Hindlimb muscle (tissue), 1 donor: ENCODE measurements around the gene SLC11A1. TPM values are rescaled to one million over a fixed set of nuclear protein-coding genes. Genes with fewer than 3 reads are reported as not detected.
A peak's percentile ranks its signal among the peaks of the same experiment; 100 is the strongest.

ENCODE experiments used
- DNase-seq: peaks from one replicate; pipeline ENCODE4 v3.0.0-alpha.2; 2013
- polyA plus RNA-seq: library from polyadenylated mRNA; unstranded; fragments of 120-200 nt; gene quantifications from one replicate; pipeline ENCODE4 v1.2.1, GENCODE V29; 2013; ENCODE audit not compliant: insufficient read length

Gene SLC11A1
- polyA plus RNA-seq, 1 donor = 1.7 TPM

DNA sequence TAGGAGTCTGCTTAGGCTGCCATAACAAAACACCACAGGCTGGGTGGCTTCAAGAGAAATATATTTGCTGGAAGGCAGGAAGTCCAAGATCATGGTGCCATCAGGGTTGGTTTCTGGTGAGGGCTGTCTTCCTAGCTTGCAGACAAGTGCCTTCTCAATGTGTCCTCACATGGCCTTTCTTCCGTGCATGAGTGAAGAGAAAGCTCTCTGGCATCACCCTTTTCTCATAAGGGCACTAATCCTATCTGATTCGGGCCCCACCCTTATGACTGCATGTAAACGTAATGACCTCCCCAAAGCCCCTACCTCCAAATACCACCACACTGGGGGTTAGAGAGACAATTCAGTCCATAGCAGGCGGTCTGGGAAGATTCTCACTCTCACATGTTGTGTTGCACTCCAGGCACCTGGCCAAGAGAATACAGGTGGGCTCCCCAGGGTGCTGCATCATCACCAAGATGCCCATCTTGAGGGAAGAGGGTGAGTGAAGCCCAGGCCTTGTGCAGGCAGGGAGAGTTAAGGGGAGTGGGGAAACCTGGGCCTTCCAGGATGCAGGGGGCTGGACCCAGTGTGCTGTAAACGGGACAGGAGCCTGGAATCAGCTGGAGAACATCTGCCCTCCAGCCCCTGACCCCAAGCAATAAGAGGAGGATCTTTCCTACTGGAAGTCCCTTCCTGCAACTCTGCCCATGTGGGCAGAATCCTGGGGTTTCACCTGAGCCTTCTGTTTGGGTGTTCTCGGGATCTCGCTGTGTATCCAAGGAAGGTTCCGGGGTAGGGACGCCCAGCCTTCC is 15.3 kb upstream of the SLC11A1 start:
- no peak for DNase-seq

DNA sequence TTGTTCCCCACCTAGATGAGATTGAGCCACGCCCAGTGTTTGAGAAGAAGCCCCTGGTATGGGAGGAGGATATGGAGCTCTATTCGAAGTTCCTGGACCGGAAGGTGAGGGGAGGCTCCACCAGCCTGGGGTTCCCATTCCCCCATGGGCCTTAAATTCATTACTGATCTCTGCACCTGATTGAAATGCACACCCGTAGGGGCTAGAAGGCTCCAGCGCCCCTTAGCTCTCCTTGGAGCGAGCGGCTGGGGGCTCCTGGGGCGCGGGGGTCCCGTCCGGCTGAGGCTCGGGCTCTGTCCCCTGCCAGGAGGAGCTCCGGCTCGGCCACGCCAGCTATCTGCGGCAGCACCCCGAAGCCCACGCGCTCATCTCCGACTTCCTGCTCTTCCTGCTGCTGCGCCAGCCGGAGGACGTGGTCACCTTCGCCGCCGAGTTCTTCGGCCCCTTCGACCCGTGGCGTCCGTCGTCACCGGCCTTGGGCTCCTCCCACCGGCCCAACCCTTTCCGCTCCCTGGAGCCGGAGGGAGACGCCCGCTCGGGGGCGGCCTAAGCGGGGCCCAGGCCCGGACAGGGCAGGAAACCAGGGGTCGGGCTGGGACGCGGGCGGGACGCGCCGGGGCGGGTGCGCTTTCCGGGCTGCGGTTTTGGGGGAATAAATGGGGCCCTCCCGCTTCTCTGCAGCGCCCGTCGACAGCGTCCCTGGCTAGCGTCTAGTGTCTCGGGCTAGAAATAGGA is 14.5 kb upstream of the SLC11A1 start:
- DNase-seq = peak; percentile 89

DNA sequence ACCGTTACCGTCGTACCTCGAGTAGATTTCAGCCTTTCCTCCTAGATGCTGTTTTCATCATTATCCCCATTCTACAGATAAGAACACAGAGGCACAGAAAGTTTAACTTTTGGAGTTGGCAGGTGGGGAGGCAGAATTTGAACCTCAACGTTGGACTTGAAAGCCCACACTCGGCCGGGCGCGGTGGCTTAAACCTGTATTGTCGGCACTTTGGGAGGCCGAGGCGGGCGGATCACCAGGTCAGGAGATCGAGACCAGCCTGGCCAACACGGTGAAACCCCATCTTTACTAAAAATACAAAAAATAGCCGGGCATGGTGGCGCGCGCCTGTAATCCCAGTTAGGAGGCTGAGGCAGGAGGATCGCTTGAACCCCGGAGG is 13.9 kb upstream of the SLC11A1 start:
- no peak for DNase-seq

DNA sequence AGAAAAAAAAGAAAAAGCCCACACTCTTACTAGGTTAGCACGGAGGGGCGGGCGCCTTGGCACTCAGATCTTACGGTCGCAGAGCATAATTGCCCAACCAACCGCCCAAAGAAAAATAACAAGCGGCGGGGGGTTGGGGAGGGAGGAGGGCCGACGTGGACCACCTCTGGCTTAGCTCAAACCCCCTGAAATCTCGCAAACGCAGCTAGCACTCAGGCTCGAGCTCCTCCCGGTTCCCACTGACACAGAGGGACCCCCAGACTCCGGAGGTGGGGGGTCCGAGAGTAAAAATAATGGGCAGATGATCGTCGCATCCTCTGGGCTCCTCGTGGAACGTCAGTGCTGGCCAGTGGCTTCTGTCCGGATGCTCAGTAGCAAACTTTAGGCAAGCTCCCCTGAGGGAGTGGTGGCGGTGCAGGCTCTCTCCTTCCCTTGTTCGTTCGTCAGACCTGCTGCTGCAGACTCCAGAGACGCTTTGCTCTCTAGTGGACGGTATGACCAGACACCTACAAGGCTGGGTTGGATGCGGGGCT is 13.4 kb upstream of the SLC11A1 start:
- DNase-seq = no peak

DNA sequence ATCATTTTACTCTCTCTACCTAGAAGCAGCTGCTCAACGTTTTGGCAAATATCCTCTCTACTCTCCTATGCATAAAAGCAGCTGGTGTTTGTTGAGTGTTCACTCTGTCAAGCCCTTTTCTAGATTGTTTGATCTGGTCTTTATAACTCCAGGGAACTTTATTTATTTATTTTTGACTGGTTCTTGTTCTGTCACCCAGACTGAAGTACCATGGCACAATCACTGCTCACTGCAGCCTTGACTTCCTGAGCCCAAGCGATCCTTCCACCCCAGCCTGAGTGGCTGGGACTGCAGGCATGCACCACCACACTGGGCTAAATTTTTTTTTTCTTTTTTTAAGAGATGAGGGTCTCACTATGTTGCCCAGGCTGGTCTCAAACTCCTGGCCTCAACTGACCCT is 12.7 kb upstream of the SLC11A1 start:
- no peak for DNase-seq

DNA sequence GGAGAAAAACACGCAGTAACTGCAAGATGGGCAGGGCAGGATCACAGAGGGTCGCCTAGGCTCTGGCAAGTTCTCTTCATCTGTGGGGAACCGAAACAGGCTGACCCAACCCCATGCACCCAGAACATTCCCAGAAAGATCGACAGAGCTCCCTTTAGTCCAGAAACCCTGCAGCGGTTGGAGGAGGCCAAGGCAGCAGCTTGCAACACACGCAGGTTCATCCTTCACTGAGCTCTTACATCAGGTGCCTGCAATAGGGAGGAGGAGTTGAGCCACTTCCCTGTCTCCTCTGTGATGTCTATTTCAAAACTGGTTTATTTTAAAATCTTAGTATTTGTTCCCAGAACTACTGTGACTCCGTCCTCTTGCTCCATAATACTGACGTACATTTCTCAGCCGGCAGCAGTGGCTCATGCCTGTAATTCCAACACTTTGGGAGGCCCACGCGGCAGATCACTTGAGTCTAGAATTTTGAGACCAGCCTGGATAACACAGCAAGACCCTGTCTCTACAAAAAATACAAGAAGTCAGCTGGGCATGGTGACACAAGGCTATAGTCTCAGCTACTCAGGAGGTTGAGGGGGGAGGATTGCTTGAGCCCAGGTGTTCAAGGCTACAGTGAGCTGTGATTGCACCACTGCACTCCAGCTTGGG is 11.5 kb upstream of the SLC11A1 start:
- no peak for DNase-seq

DNA sequence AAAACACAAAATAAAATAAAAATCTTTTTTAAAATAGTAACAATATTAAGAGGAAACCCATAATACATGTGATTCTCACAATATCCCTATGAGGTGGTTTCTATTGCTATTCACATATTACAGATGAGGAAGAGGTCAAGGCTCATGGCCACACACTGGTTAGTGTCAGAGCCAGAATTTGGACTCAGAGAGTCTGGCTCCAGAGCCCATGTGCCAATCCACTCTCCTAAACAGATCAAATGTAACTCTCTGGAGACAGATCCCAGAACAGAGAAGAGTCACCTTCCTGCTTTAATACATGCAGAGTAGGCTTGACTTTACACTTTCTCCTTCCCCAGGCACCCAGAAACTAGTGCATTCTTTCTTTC is 10.1 kb upstream of the SLC11A1 start:
- DNase-seq = no peak

DNA sequence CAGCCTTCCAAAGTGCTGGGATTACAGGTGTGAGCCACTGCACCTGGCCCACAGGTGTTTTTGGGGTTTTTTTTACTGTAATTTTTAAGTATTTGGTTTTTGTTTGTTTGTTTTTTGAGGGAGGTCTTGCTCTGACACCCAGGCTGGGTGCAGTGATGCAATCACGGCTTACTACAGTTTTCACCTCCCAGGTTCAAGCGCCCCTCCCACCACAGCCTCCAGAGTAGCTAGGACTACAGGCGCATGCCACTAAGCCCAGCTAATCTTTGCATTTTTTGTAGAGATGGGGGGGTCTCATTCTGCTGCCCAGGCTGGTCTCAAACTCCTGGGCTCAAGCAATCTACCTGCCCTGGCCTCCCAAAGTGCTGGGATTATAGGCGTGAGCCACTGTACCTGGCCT is 7.3 kb upstream of the SLC11A1 start:
- no peak for DNase-seq

DNA sequence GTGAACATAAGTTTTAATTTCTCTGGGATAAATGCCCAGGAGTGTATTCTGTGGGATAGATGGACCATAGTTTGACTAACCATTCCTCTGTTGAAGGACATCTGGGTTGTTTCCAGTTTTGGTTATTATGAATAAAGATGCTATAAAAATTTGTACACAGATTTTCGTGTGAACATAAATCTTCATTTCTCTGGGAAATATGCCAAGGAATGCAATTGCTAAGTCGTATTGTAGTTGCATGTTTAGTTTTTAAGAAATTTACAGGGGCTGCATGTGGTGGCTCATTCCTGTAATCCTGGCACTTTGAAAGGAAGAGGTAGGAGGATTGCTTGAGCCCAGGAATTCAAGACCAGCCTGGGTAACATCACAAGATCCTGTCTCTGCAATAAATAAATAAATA is 6.9 kb upstream of the SLC11A1 start:
- DNase-seq = no peak

DNA sequence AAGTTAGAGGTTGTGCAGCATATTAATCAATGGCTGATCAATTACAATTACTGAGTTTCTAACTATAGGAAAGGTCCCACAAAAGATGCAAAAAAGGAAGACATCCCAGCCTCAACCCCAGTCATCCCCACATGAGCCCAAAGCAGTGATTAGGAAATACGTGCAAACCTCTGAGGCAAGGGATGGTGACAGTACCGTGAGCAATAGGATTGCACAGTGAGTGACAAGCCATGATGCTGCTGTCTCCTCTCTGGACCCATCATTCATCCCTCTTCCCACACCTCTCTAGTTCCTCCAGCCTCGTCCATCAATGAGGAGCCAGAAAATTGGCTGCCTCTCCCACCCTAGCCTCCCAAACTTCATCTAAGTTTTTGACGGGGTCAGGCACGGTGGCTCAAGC is 4.0 kb upstream of the SLC11A1 start:
- no peak for DNase-seq

DNA sequence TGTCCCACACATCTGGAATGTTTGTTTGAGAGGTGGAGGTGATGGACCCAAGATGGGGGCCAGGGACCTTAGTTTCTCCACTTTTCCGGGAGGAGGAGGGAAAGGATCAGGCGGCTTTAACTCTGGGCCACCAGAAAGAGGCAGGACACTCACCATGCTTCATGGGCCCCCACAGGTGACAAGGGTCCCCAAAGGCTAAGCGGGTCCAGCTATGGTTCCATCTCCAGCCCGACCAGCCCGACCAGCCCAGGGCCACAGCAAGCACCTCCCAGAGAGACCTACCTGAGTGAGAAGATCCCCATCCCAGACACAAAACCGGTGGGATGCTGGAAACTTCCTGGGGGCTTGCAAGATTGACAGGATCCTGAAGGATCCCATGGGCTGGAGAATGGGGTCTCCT is 712 bp downstream of the SLC11A1 start:
- no peak for DNase-seq

DNA sequence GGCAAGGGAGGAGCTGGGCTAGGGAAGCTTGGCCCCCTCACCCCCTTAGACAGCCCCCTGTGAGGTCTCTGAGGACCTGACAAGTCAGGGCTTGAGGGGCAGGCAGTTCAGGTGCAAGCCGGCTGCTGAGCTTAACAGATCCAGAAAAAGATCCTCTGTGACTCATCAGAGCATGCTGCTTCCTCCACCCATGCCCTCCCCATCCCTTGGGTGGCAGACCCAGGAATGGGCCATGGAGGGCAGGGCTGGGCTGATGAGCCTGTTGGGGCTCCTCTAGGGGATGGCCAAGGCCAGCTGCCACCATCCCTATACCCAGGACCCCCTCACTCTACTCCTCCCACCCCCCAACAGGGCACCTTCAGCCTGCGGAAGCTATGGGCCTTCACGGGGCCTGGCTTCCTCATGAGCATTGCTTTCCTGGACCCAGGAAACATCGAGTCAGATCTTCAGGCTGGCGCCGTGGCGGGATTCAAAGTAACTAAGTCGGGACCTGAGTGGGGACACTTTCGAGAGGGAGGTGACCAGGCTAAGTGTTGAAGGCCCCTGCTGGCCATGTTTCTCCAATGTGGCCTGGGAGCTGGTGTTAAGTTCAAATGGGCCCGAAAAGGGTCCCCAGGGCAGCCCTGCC is 1.9 kb downstream of the SLC11A1 start:
- no peak for DNase-seq

DNA sequence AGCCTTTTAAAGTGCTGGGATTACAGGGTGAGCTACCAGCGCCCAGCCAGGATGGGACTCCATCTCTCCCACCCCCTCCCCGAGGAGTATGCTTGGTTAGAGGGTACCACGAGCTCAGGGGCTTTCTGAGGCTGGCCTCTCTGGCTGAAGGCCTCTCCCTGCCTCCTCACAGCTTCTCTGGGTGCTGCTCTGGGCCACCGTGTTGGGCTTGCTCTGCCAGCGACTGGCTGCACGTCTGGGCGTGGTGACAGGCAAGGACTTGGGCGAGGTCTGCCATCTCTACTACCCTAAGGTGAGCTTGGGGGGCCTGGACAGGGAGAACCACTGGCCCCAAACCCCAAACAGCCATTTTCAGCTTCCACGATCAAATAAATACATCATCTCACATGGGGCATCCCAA is 2.9 kb downstream of the SLC11A1 start:
- DNase-seq = no peak

DNA sequence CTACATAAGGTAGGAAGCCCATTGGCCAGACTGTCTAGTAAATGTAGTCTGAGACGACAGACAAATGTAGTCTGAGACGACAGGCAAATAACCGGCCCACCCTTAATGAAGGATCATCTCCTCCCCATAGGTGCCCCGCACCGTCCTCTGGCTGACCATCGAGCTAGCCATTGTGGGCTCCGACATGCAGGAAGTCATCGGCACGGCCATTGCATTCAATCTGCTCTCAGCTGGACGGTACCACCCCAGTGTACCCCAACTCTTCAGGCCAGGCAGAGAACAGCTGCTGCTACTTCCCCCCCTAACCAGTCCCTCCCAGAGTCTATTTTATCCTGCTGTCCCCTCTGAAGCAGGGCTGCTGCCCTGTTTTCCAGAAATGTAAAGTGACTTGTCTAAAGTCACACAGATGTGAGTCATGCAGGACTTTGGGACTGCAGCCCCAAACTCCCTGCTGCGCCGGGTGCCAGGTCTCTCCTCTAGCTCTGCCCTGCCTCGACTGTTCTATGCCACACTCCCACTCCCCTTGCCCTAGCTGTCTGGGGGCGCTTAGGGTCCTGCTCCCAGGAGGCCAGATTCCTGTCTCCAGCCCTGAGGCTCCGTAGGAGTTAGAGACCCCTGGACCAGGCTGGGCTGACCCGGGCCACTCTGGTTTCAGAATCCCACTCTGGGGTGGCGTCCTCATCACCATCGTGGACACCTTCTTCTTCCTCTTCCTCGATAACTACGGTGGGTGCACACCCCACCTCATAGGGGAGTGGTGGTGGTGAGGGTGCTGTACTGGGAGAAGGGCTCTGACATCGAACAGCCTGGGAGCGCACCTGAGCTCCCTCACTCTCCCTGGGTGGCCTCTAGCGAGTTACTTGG is 4.7 kb downstream of the SLC11A1 start:
- no peak for DNase-seq

DNA sequence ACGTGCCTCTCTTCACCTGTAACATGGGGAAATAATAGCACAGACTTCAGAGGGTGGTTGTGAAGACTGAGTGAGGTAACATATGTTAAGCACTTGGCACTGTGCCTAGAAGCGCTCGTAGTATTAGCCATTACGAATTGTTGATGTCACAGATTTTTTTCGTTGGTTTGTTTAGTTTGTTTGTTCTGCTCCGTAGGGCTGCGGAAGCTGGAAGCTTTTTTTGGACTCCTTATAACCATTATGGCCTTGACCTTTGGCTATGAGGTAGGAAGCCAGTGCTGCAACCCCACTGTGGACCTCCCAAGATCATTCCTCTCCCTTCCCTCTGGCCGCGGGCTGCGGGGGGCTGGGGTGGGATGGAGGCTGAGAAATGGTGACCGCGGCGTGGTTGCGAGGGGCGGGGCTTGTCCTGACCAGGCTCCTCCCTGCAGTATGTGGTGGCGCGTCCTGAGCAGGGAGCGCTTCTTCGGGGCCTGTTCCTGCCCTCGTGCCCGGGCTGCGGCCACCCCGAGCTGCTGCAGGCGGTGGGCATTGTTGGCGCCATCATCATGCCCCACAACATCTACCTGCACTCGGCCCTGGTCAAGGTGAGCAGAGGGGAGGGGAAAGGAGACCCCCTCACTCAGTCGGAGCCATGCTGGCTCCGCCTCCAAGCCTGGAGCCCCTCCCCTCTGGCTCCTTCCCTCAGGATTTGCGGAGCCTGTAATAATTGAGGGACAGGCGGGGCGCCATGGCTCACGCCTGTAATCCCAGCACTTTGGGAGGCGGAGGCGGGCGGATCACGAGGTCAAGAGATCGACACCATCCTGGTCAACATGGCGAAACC is 5.5 kb downstream of the SLC11A1 start:
- DNase-seq = no peak

DNA sequence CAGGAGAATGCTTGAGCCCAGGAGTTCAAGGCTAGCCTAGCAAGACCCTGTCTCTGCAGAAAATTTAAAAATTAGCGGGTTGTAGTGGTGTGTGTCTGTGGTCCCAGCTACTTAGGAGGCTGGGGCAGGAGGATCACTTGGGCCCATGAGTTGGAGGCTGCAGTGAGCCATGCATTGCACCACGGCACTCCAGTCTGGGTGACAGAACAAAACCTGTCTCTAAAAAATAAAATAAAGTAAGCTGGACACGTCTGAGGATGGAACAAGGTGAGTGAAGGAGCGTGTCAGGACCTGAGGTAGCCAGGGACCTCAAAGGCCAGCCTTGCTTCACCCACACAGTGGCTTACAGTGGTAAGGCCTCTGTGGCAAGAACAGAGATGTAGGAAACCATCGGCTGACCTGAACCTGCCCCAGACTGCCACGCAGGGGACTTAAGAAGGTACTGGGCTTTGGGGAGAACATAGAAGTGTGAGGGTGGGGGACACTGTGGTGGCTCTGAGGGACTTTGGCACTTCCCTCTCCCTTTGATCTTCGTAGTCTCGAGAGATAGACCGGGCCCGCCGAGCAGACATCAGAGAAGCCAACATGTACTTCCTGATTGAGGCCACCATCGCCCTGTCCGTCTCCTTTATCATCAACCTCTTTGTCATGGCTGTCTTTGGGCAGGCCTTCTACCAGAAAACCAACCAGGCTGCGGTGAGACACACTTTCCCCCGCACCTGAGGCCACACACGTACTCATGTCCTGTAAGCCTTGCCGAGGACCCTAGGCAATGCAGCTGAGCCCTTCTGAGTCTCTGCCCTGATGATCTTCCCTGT is 7.5 kb downstream of the SLC11A1 start:
- DNase-seq = no peak

DNA sequence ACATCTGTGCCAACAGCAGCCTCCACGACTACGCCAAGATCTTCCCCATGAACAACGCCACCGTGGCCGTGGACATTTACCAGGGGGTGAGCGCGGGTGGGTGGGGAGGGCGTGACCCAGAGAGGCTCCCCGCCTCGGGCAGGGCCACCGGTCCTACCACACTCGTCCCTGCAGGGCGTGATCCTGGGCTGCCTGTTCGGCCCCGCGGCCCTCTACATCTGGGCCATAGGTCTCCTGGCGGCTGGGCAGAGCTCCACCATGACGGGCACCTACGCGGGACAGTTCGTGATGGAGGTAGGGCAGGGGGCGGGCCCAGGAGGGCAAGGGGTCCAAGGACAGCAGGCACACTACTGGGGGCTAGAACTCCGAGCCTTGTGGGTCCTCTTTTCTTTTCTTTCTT is 9.1 kb downstream of the SLC11A1 start:
- DNase-seq = no peak

DNA sequence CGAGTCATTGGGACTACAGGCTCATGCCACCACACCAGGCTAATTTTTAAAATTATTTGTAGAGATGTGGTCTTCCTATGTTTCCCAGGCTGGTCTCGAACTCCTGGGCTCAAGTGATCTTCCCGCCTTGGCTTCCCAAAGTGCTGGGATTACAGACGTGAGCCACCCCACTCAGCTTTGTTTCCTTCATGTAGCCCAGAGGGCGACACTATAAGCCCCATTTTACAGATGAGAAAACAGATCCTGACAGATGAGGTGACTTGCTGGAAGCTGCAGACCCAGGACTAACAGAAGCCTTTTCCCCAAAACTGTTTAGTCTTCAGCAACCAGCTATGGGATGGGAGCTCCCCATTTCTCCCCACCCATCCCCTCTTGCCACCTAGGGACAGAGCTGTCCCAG is 10.4 kb downstream of the SLC11A1 start:
- DNase-seq = no peak

DNA sequence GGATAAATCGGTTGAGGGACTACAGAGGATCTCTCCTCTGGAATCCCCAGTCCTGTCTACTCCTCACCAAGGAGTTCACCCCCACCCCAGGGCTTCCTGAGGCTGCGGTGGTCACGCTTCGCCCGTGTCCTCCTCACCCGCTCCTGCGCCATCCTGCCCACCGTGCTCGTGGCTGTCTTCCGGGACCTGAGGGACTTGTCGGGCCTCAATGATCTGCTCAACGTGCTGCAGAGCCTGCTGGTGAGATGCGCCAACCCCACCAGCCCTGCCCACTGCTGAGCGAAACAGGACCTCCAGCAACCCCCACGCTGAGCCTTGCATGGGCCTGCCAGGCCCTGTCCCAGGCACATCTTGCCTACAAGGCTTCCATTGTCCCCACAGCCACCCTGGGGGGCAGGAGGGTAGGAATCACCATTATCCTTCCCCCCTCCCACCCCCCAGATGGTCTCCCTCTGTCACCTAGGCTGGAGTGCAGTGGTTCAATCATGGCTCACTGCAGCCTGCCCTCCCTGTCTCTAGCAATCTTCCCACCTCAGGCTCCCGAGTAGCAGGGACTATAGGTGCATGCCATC is 10.9 kb downstream of the SLC11A1 start:
- no peak for DNase-seq

DNA sequence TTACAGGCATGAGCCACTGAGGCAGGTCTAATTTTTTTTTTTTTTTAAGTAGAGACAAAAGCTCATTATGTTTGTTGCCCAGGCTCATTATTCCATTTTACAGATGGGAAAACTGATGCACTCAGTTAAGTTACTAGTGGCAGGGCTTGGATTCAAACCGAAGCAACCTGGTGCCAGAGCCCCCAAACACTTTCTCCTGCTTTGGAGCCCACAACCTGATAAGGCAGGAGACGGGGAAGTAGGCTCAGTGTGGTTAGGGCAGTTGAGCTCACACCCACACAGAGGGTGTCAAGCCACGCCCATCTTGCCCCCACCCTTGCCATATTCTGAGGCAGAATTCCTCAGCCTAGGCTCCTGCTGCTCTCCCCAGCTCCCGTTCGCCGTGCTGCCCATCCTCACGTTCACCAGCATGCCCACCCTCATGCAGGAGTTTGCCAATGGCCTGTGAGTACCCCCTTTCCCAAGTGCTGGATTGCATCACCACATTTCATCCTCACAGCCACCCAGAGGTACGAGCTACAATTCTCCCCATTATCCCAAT is 11.7 kb downstream of the SLC11A1 start:
- DNase-seq = no peak
